Measurements from ENCODE around the gene NHERF1.

The NHERF1 gene

DNA sequence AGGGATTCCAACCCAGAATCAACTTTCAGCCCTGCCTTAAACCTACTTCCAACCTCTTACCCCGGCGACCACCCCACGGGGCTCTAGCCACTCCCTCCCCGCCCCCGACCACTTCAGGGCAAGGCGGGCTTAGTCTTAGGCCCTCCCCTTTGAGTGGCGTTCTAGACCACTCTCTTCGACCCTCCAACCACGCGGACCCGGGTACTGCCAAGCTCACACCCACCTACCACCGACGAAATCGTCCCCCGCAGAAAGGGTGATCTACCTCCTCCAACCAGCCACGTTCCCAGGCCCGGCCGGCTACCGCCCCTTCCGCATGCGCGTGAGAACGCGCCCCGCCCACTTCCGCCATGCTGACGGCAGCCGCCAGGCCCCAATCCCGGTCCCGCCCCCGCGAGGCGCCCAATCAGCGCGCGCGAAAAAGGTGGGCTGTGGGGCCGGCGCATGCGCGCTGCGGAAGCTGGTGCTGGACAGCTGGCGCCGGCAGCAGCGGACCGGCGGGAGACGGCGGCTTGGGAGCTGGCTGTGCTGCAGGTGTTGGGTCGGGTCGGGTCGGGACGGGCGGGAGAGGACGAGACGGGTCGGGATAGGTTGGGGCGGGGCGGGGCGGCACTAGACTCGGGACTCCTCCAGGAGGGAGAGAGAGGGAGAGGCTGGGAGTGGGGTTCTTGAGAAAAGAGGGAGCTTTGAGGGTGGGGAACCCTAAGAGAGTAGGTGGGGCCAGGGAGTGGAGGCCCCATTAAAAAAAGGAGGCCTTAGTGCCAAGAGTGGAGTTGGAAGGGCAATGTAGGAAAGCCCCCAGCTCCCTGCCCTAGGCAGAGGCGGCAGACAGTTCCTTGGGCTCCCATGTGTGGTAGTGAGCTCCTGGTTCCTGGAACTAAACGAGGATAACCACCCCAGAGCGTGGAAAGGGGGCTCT is 27.9 kb downstream of the NHERF1 start, which contains the start of gene NAT9:
TSS of gene NAT9 (minus strand) at position 302 of the 919 bp plus-strand sequence. CDS start 647 bp downstream, outside the sequence.
- Histone ChIP-seq H3K9me3 (ENCODE audit: insufficient read depth, low read length) (no peaks in the 10 kb centered on the region), H3K4me2 (ENCODE audit: low read depth, low read length, poor library complexity, severe bottlenecking) (peak within 1 kb of the TSS; percentile 82), H3K9ac (ENCODE audit: low read length) (peak within 1 kb of the TSS; percentile 72), H3K27ac (ENCODE audit: low read depth, low read length) (peak within 1 kb of the TSS; percentile 56), H2AFZ (ENCODE audit: low read depth, low read length, severe bottlenecking) (peak within 1 kb of the TSS; percentile 4), H3K4me3 (ENCODE audit: insufficient read depth, low read length, poor library complexity, severe bottlenecking) (peak within 1 kb of the TSS; percentile 83), H3K79me2 (ENCODE audit: insufficient read depth, low read length) (peaks cover 23% of the 10 kb centered on the region), H3K9me2 (replicated peaks; ENCODE audit: insufficient read depth, low read length) (no peaks in the 10 kb centered on the region), H4K20me1 (ENCODE audit: low read depth, low read length) (no peaks in the 10 kb centered on the region), H3K36me3 (ENCODE audit: low read length) (no peaks in the 10 kb centered on the region), H3F3A (ENCODE audit: insufficient read depth) (peaks cover 9% of the 10 kb centered on the region; the same call in 1 of the 2 replicates), H3K27me3 (ENCODE audit: low read length) (no peaks in the 10 kb centered on the region)
- TF ChIP-seq, protein P1, sequence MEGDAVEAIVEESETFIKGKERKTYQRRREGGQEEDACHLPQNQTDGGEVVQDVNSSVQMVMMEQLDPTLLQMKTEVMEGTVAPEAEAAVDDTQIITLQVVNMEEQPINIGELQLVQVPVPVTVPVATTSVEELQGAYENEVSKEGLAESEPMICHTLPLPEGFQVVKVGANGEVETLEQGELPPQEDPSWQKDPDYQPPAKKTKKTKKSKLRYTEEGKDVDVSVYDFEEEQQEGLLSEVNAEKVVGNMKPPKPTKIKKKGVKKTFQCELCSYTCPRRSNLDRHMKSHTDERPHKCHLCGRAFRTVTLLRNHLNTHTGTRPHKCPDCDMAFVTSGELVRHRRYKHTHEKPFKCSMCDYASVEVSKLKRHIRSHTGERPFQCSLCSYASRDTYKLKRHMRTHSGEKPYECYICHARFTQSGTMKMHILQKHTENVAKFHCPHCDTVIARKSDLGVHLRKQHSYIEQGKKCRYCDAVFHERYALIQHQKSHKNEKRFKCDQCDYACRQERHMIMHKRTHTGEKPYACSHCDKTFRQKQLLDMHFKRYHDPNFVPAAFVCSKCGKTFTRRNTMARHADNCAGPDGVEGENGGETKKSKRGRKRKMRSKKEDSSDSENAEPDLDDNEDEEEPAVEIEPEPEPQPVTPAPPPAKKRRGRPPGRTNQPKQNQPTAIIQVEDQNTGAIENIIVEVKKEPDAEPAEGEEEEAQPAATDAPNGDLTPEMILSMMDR (IDR thresholded peaks at IDR 0.05; ENCODE audit: insufficient read depth, low read length, poor library complexity, severe bottlenecking), result no peak
- TF ChIP-seq EZH2phosphoT487 (conservative IDR thresholded peaks at IDR 0.05; ENCODE audit: low read length), result no peak

DNA sequence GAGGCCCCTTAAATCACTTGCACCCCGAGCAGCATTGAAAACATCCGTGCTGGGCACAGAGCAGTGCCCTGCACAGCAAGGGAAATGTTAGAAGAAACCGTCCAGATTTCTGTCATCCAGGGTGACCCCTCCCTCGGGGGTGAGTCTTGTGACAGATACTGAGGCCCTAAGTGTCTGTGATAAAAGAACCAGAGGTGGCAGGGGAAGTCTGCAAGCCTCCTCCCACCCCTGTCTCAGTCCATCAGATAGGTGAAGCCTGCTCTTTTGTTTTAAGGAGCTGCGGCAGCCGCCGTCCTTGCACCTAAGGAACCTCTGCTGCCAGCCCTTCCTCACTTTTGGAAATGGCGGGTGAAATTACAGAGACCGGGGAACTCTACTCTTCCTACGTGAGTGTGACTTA is 28.6 kb downstream of the NHERF1 start:
- Histone ChIP-seq H4K20me1 (ENCODE audit: low read depth, low read length) (no peaks in the 10 kb centered on the region), H3K36me3 (ENCODE audit: low read length) (no peaks in the 10 kb centered on the region), H3K4me3 (ENCODE audit: insufficient read depth, low read length, poor library complexity, severe bottlenecking) (peak overlapping the region; percentile 83), H3K4me2 (ENCODE audit: low read depth, low read length, poor library complexity, severe bottlenecking) (peak overlapping the region; percentile 71), H3K9me2 (replicated peaks; ENCODE audit: insufficient read depth, low read length) (no peaks in the 10 kb centered on the region), H3K27ac (ENCODE audit: low read depth, low read length) (no peak overlapping the region), H3K9ac (ENCODE audit: low read length) (peak overlapping the region; percentile 72), H3K9me3 (ENCODE audit: insufficient read depth, low read length) (no peaks in the 10 kb centered on the region), H3K27me3 (ENCODE audit: low read length) (no peaks in the 10 kb centered on the region), H3F3A (ENCODE audit: insufficient read depth) (peaks cover 9% of the 10 kb centered on the region; the same call in 1 of the 2 replicates), H2AFZ (ENCODE audit: low read depth, low read length, severe bottlenecking) (no peak overlapping the region), H3K79me2 (ENCODE audit: insufficient read depth, low read length) (peaks cover 23% of the 10 kb centered on the region)
- TF ChIP-seq, protein P1 (IDR thresholded peaks at IDR 0.05; ENCODE audit: insufficient read depth, low read length, poor library complexity, severe bottlenecking), result no peak
- no peak for TF ChIP-seq EZH2phosphoT487 (conservative IDR thresholded peaks at IDR 0.05; ENCODE audit: low read length)

DNA sequence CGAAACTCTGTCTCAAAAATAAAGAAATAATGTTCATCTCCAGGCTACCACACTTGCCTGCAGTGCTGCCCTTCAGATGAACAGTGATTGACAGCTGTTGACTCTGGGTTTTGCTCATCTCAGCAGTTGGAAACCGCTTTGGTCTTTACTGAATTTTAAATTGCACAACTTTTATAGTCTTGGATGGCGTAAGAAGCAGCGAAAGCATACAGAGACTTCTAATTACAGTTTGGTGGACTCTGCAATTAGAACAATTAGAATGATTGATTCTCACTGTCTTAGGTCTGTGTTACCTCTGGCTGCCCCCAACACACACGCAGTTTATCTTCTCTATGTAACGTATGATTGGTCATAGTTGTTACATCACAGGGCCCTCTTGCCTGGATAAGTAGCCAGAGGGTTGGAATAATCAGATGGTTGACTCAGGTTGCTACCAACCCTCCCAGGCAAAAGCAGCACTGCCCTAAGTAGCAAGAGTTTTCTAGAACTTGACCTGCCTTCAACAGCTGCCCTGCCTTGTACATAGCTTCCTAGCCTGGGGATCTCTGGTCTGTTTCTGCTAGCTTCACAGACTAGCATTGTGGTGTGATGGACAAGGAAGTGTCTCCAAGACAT is 29.6 kb downstream of the NHERF1 start:
- Histone ChIP-seq H3K79me2 (ENCODE audit: insufficient read depth, low read length) (peaks cover 23% of the 10 kb centered on the region), H3K9ac (ENCODE audit: low read length) (no peak overlapping the region), H3K27ac (ENCODE audit: low read depth, low read length) (no peak overlapping the region)

More for the DNA sequence above, 29.6 kb downstream of the NHERF1 start:
- Histone ChIP-seq H3F3A (ENCODE audit: insufficient read depth) (peaks cover 9% of the 10 kb centered on the region; the same call in 1 of the 2 replicates), H3K9me2 (replicated peaks; ENCODE audit: insufficient read depth, low read length) (no peaks in the 10 kb centered on the region), H3K4me2 (ENCODE audit: low read depth, low read length, poor library complexity, severe bottlenecking) (no peak overlapping the region), H3K36me3 (ENCODE audit: low read length) (no peaks in the 10 kb centered on the region), H2AFZ (ENCODE audit: low read depth, low read length, severe bottlenecking) (no peak overlapping the region), H3K9me3 (ENCODE audit: insufficient read depth, low read length) (no peaks in the 10 kb centered on the region), H3K4me3 (ENCODE audit: insufficient read depth, low read length, poor library complexity, severe bottlenecking) (no peak overlapping the region), H3K27me3 (ENCODE audit: low read length) (no peaks in the 10 kb centered on the region), H4K20me1 (ENCODE audit: low read depth, low read length) (no peaks in the 10 kb centered on the region)
- TF ChIP-seq EZH2phosphoT487 (conservative IDR thresholded peaks at IDR 0.05; ENCODE audit: low read length), result no peak
- TF ChIP-seq, protein P1 (IDR thresholded peaks at IDR 0.05; ENCODE audit: insufficient read depth, low read length, poor library complexity, severe bottlenecking), result no peak
